Liver (tissue), 9 donors: ENCODE measurements around the gene JPT2. TPM values are rescaled to one million over a fixed set of nuclear protein-coding genes. Genes with fewer than 3 reads are reported as not detected.

Experiments used
- DNase-seq: peaks from one replicate; pipeline ENCODE4 v3.0.0-alpha.2; 2017; ENCODE audit warnings: low spot score
- H3K27ac ChIP-seq, 2 donors: one replicate each; pipeline ENCODE4 v1.7.0; 2013; ENCODE audit warnings: inconsistent platforms in 2 of 2, low read length in 2 of 2, control low read depth in 1 of 2, low read depth in 1 of 2, mild to moderate bottlenecking in 1 of 2
- H3K27me3 ChIP-seq, 4 donors: one replicate each; pipeline versions ENCODE4 v1.6.1 to v1.7.0; 2013; ENCODE audit warnings: low read length in 3 of 4, inconsistent platforms in 1 of 4, mild to moderate bottlenecking in 1 of 4, moderate library complexity in 1 of 4; ENCODE audit not compliant: control insufficient read depth in 4 of 4, insufficient read depth in 4 of 4
- H3K36me3 ChIP-seq, 4 donors: one replicate each; pipeline versions ENCODE4 v1.6.1 to v1.7.0; 2013; ENCODE audit warnings: low read length in 3 of 4, mild to moderate bottlenecking in 3 of 4, low read depth in 1 of 4, moderate library complexity in 1 of 4; ENCODE audit not compliant: control insufficient read depth in 4 of 4, insufficient read depth in 3 of 4
- H3K4me1 ChIP-seq, 4 donors: one replicate each; pipeline versions ENCODE4 v1.6.1 to v1.7.0; 2013; ENCODE audit warnings: low read length in 3 of 4, mild to moderate bottlenecking in 3 of 4, moderate library complexity in 1 of 4; ENCODE audit not compliant: control insufficient read depth in 4 of 4, insufficient read depth in 4 of 4
- H3K4me3 ChIP-seq, 3 donors: one replicate each; pipeline versions ENCODE4 v1.6.1 to v1.7.0; 2013; ENCODE audit warnings: low read length in 3 of 3, control low read depth in 1 of 3, low read depth in 1 of 3, mild to moderate bottlenecking in 1 of 3
- H3K9ac ChIP-seq, 2 donors: one replicate each; pipeline ENCODE4 v1.7.0; 2013; ENCODE audit warnings: low read length in 2 of 2, mild to moderate bottlenecking in 2 of 2, moderate library complexity in 2 of 2, control low read depth in 1 of 2, low read depth in 1 of 2
- H3K9me3 ChIP-seq, 4 donors: one replicate each; pipeline versions ENCODE4 v1.6.1 to v1.7.0; 2013; ENCODE audit warnings: low read length in 3 of 4; ENCODE audit not compliant: control insufficient read depth in 4 of 4
- ATF3 ChIP-seq: IDR thresholded peaks from 2 replicates; pipeline ENCODE4 v1.6.1; 2016; ENCODE audit warnings: antibody characterized with exemption
- CTCF ChIP-seq: fragments of 150-350 bp; IDR thresholded peaks from 2 replicates; pipeline ENCODE4 v1.5.1; 2017; ENCODE audit warnings: improper control_type of control experiment, low read depth, low read length; ENCODE audit not compliant: missing input control
- EGR1 ChIP-seq, 2 donors: IDR thresholded peaks; 2 replicates each; pipeline ENCODE4 v1.6.1; 2016 to 2018; ENCODE audit warnings: antibody characterized with exemption in 2 of 2, low read depth in 2 of 2
- FOXA1 ChIP-seq: IDR thresholded peaks from 2 replicates; pipeline ENCODE4 v1.6.1; 2016; ENCODE audit warnings: antibody characterized with exemption
- FOXA2 ChIP-seq: IDR thresholded peaks from 2 replicates; pipeline ENCODE4 v1.6.1; 2016; ENCODE audit warnings: antibody characterized with exemption
- GABPA ChIP-seq, 2 donors: IDR thresholded peaks in 1 of 2; conservative IDR thresholded peaks in 1 of 2; 2 replicates each; pipeline ENCODE4 v1.6.1; 2016; ENCODE audit warnings: antibody characterized with exemption in 2 of 2, mild to moderate bottlenecking in 1 of 2, moderate library complexity in 1 of 2
- HNF4A ChIP-seq, 2 donors: conservative IDR thresholded peaks; 2 replicates each; pipeline ENCODE4 v1.6.1; 2016; ENCODE audit warnings: antibody characterized with exemption in 2 of 2, mild to moderate bottlenecking in 2 of 2
- HNF4G ChIP-seq: IDR thresholded peaks from 2 replicates; pipeline ENCODE4 v1.6.1; 2016; ENCODE audit warnings: antibody characterized with exemption
- JUND ChIP-seq, 2 donors: IDR thresholded peaks; 2 replicates each; pipeline ENCODE4 v1.6.1; 2016; ENCODE audit warnings: antibody characterized with exemption in 2 of 2
- MAX ChIP-seq: IDR thresholded peaks from 2 replicates; pipeline ENCODE4 v1.6.1; 2016; ENCODE audit warnings: antibody characterized with exemption
- NR2F2 ChIP-seq: IDR thresholded peaks from 2 replicates; pipeline ENCODE4 v1.6.1; 2016; ENCODE audit warnings: antibody characterized with exemption
- RAD21 ChIP-seq, 2 donors: IDR thresholded peaks; 2 replicates each; pipeline ENCODE4 v1.6.1; 2016; ENCODE audit warnings: antibody characterized with exemption in 2 of 2, mild to moderate bottlenecking in 2 of 2
- REST ChIP-seq: IDR thresholded peaks from 2 replicates; pipeline ENCODE4 v1.6.1; 2016; ENCODE audit warnings: antibody characterized with exemption, mild to moderate bottlenecking
- RXRA ChIP-seq, 2 donors: IDR thresholded peaks; 2 replicates each; pipeline ENCODE4 v1.6.1; 2017 to 2018; ENCODE audit warnings: antibody characterized with exemption in 2 of 2, mild to moderate bottlenecking in 1 of 2
- SP1 ChIP-seq: IDR thresholded peaks from 2 replicates; pipeline ENCODE4 v1.6.1; 2018; ENCODE audit warnings: antibody characterized with exemption, mild to moderate bottlenecking
- TAF1 ChIP-seq: conservative IDR thresholded peaks from 2 replicates; pipeline ENCODE4 v1.6.1; 2016; ENCODE audit warnings: antibody characterized with exemption, mild to moderate bottlenecking
- YY1 ChIP-seq: IDR thresholded peaks from 2 replicates; pipeline ENCODE4 v1.6.1; 2016; ENCODE audit warnings: antibody characterized with exemption, mild to moderate bottlenecking
- ZBTB33 ChIP-seq: IDR thresholded peaks from 2 replicates; pipeline ENCODE4 v1.6.1; 2016; ENCODE audit warnings: antibody characterized with exemption
- WGBS: extraction: QIAGEN DNeasy Blood & Tissue Kit; methylation state at CpG from one replicate; pipeline ENCODE4 v1.1.7; 2013; 5-methylcytosine and 5-hydroxymethylcytosine counted together
- polyA plus RNA-seq, 2 donors: library from polyadenylated mRNA; stranded (reverse) in 1 of 2; unstranded in 1 of 2; fragments of 200-250 nt in 1 of 2; fragments of >200 nt in 1 of 2; fragmentation: Nextera tagmentation in 1 of 2; extraction: Ambion mirVana in 1 of 2; gene quantifications; one replicate each; pipeline versions ENCODE4 v1.2.1 to v1.2.3, GENCODE V29; 2013 to 2015
- total RNA-seq, 2 donors: library from RNA; depleted of rRNA; stranded (reverse); fragments of >200 nt; gene quantifications; one replicate each; pipeline ENCODE4 v1.2.3, GENCODE V29; 2014
- donor health status: healthy.
- donor health status: healthy.
- donor health status: healthy.
- donor health status: healthy.
- donor health status: healthy.

Gene JPT2
- total and polyA plus RNA-seq, 4 donors = 7.4 to 32.6 (median 28.4) TPM

- H3K27me3 ChIP-seq = no peaks in the 10 kb centered on the region
- no peak overlapping the region for H3K4me3 ChIP-seq
- TF ChIP-seq FOXA1 = no peak
- no peak for TF ChIP-seq ZBTB33
- TF ChIP-seq GABPA (IDR thresholded peaks at IDR 0.05 in 1 of 2, conservative IDR thresholded peaks at IDR 0.05 in 1 of 2) = no peak
- no peak for TF ChIP-seq RAD21 (IDR thresholded peaks at IDR 0.05)
- TF ChIP-seq FOXA2 = no peak
- no peak for TF ChIP-seq JUND (IDR thresholded peaks at IDR 0.05)
- TF ChIP-seq HNF4A (conservative IDR thresholded peaks at IDR 0.05) = no peak
- TF ChIP-seq SP1 = no peak
- TF ChIP-seq REST = no peak
- TF ChIP-seq TAF1 = no peak
- no peak for TF ChIP-seq HNF4G
- no peak for TF ChIP-seq NR2F2
- no peak for TF ChIP-seq ATF3
- TF ChIP-seq MAX = no peak
- TF ChIP-seq EGR1 (IDR thresholded peaks at IDR 0.05; ENCODE audit: low read depth in 2 of 2) = no peak
- no peak for TF ChIP-seq CTCF
- TF ChIP-seq YY1 = no peak
- TF ChIP-seq RXRA (IDR thresholded peaks at IDR 0.05) = no peak
- H3K36me3 ChIP-seq = peaks cover 4 to 39% (median 7%) of the 10 kb centered on the region in 4 donors
- WGBS = 95% methylated on average over 30 of the region's 30 CpGs
- H3K4me1 ChIP-seq = no peaks in the 10 kb centered on the region
- no peak overlapping the region for H3K27ac ChIP-seq
- no peak overlapping the region for H3K9ac ChIP-seq
- DNase-seq = no peak
- H3K9me3 ChIP-seq = no peaks in the 10 kb centered on the region
Measured at GRCh38 chr16:1740781-1741490, 62.9 kb downstream of the JPT2 start.
